ENCODE measurements around the gene ZBTB8A. TPM values are rescaled to one million over a fixed set of nuclear protein-coding genes. Genes with fewer than 3 reads are reported as not detected.

Gene ZBTB8A
- total and polyA plus RNA-seq, 2 of the 8 experiments (the other 6 are each of a cell fraction or from before 2014, with no cell fraction given), result 2.9 to 10.4 TPM

- Histone ChIP-seq H4K8ac (ENCODE audit: extremely low read depth, insufficient read depth, low read length) (no peak overlapping the region), H2BK120ac (replicated peaks; ENCODE audit: low read depth, low read length) (no peak overlapping the region), H4K20me1 (replicated peaks in 1 of 2; ENCODE audit: control insufficient read depth in 1 of 2, insufficient read depth in 2 of 2, low read length in 2 of 2) (no peaks in the 10 kb centered on the region), H3K23me2 (ENCODE audit: low read depth, low read length) (peaks cover 5% of the 10 kb centered on the region; the same call in 1 of the 2 replicates), H2BK12ac (ENCODE audit: low read depth, low read length) (no peak overlapping the region), H2BK15ac (ENCODE audit: low read length) (no peak overlapping the region), H4K5ac (ENCODE audit: insufficient read length, low read depth, low read length) (no peak overlapping the region), H3K56ac (replicated peaks; ENCODE audit: insufficient read length, low read depth, low read length) (no peak overlapping the region), H3K23ac (ENCODE audit: insufficient read length) (no peak overlapping the region), H4K91ac (replicated peaks; ENCODE audit: insufficient read length, low read length) (no peak overlapping the region), H3K4ac (replicated peaks; ENCODE audit: insufficient read length, low read depth, low read length) (no peak overlapping the region), H3K4me1 (replicated peaks in 1 of 4; ENCODE audit: control insufficient read depth in 3 of 4, insufficient read depth in 4 of 4, low read length in 3 of 4) (peaks cover 3 to 5% (median 3%) of the 10 kb centered on the region in 4 experiments; a peak in 5 of 7 replicates), H3K9ac (replicated peaks in 1 of 4; ENCODE audit: extremely low read depth in 1 of 4, low read depth in 3 of 4, low read length in 3 of 4) (no peak overlapping the region), H3K9me3 (ENCODE audit: insufficient read depth in 2 of 2, low read depth in 1 of 2, low read length in 1 of 2) (no peaks in the 10 kb centered on the region), H2AFZ (ENCODE audit: low read length) (no peak overlapping the region), H3K36me3 (ENCODE audit: control insufficient read depth in 2 of 4, insufficient read depth in 4 of 4, low read length in 3 of 4) (no peaks in the 10 kb centered on the region), H3K4me3 (ENCODE audit: extremely low read depth in 1 of 4, insufficient read depth in 2 of 4, low read depth in 3 of 4, low read length in 4 of 4) (no peak overlapping the region), H2BK5ac (ENCODE audit: low read depth, low read length) (no peak overlapping the region), H3K27me3 (replicated peaks in 1 of 4; ENCODE audit: control insufficient read depth in 3 of 4, extremely low read depth in 1 of 4, insufficient read depth in 3 of 4, low read length in 3 of 4) (no peaks in the 10 kb centered on the region), H3K79me2 (ENCODE audit: control insufficient read depth in 1 of 2, insufficient read depth in 2 of 2, low read length in 2 of 2) (no peaks in the 10 kb centered on the region), H2BK20ac (ENCODE audit: low read length) (no peak overlapping the region), H2AK5ac (ENCODE audit: low read depth, low read length) (no peak overlapping the region), H3K27ac (ENCODE audit: low read depth, low read length) (no peak overlapping the region), H3K18ac (ENCODE audit: extremely low read depth, low read length) (no peak overlapping the region), H3K14ac (ENCODE audit: insufficient read length) (no peak overlapping the region), H3K79me1 (ENCODE audit: low read depth, low read length) (no peaks in the 10 kb centered on the region), H3K4me2 (ENCODE audit: insufficient read depth in 1 of 2, low read depth in 2 of 2, low read length in 2 of 2) (no peak overlapping the region)
- CTCF ChIA-PET (ENCODE audit: partially characterized antibody), result interaction anchor here (0.7 kb wide), 1 partner anchor 103 kb away, joined by 3 read pairs; no protein-coding TSS in a partner anchor
- WGBS, 2 experiments (ENCODE audit: extremely low coverage in 1 of 2, insufficient coverage in 1 of 2, insufficient read length in 1 of 2, insufficient replicate concordance in 2 of 2, low coverage in 1 of 2, low lambda C conversion rate in 2 of 2, missing lambda C conversion rate in 1 of 2), result 91% methylated on average over 7 of the region's 7 CpGs; no CpG with 5 or more reads in 1 of the 2 experiments
- FAIRE-seq (no peak), DNase-seq (ENCODE audit: low read depth in 1 of 2, low spot score in 2 of 2) (no peak)
- POLR2A ChIA-PET (ENCODE audit: partially characterized antibody), result interaction anchor here (0.9 kb wide), 1 partner anchor 17 kb away, joined by 3 read pairs; no protein-coding TSS in a partner anchor
- TF ChIP-seq ATF2 (IDR thresholded peaks at IDR 0.05; ENCODE audit: low read length) (no peak), SUZ12 (IDR thresholded peaks at IDR 0.05; ENCODE audit: low read length) (no peak), EP300 (IDR thresholded peaks at IDR 0.05; ENCODE audit: borderline replicate concordance in 1 of 2, low read depth in 2 of 2, low read length in 2 of 2) (no peak), TAF1 (IDR thresholded peaks at IDR 0.05; ENCODE audit: low read depth, low read length) (no peak), HDAC2 (IDR thresholded peaks at IDR 0.05; ENCODE audit: borderline replicate concordance in 1 of 2, low read depth in 2 of 2, low read length in 2 of 2) (no peak), KDM5A (IDR thresholded peaks at IDR 0.05; ENCODE audit: low read length) (no peak), KDM4A (IDR thresholded peaks at IDR 0.05; ENCODE audit: low read depth, low read length, severe bottlenecking) (no peak), ASH2L (IDR thresholded peaks at IDR 0.05; ENCODE audit: low read length) (no peak)
Observed at GRCh38 chr1:32503153-32503552, 36.1 kb upstream of the ZBTB8A start.
